GM12878 (cell line): Measurements from ENCODE around the gene TOM1L2. TPM values are rescaled to one million over a fixed set of nuclear protein-coding genes. Genes with fewer than 3 reads are reported as not detected.
A peak's percentile ranks its signal among the peaks of the same experiment; 100 is the strongest.

ENCODE experiments used
- ATAC-seq: fragments of 200-7000 bp; cut with Tn5 transposase; 3 replicates; pipeline ENCODE4 v1.9.1; 2020; ENCODE audit warnings: mild to moderate bottlenecking, moderate library complexity
- BruUV-seq: library from RNA; stranded (reverse); fragments of 400-500 nt; replicated peaks from 2 replicates; lab custom pipeline; 2021; lab: Mats Ljungman, UMichigan
- CTCF ChIA-PET: fragments of 300-600 bp; sonication (Branson Sonifier 250); formaldehyde crosslinking; extraction: SDS; loops from one replicate; lab custom pipeline; 2021; ENCODE audit warnings: inconsistent platforms; lab: Yijun Ruan, JAX
- POLR2A ChIA-PET: fragments of 350-600 bp; formaldehyde crosslinking; extraction: SDS; loops from one replicate; lab custom pipeline; 2021; ENCODE audit warnings: inconsistent platforms; lab: Charles Lee
- RAD21 ChIA-PET: fragments of 300-600 bp; sonication (Branson Sonifier 250); formaldehyde crosslinking; loops from one replicate; lab custom pipeline; 2023; ENCODE audit warnings: antibody characterized with exemption; ENCODE audit not compliant: unreplicated experiment; lab: Charles Lee
- SMC1A ChIA-PET: fragments of 300-600 bp; sonication (Branson Sonifier 250); formaldehyde crosslinking; loops from one replicate; lab custom pipeline; 2023; ENCODE audit not compliant: unreplicated experiment, uncharacterized antibody; lab: Charles Lee
- DNase-seq: peaks from one replicate; pipeline ENCODE4 v3.0.0-alpha.2; 2011; ENCODE audit warnings: low read depth, low spot score
- FAIRE-seq: peaks from 3 replicates; lab custom pipeline; 2011; peaks lifted over from hg19 to GRCh38; lab: Jason Lieb, UNC
- H2AFZ ChIP-seq: 2 replicates; pipeline ENCODE4 v1.6.0; 2011; ENCODE audit warnings: low read depth, low read length, control low read depth; ENCODE audit not compliant: control insufficient read depth
- H3K27ac ChIP-seq: 2 replicates; pipeline ENCODE4 v1.5.1; 2011; ENCODE audit warnings: control low read depth; ENCODE audit not compliant: control insufficient read depth, insufficient read depth
- H3K27me3 ChIP-seq, 2 experiments: replicated peaks in 1 of 2; 2 replicates each; pipeline versions ENCODE4 v1.6.0 to v1.6.1; 2011; ENCODE audit warnings: low read length in 1 of 2; ENCODE audit not compliant: control insufficient read depth in 2 of 2, insufficient read depth in 2 of 2
- H3K36me3 ChIP-seq, 2 experiments: 2 replicates each; pipeline ENCODE4 v1.5.1; 2011; ENCODE audit warnings: low read length in 1 of 2; ENCODE audit not compliant: control insufficient read depth in 2 of 2, insufficient read depth in 2 of 2
- H3K4me1 ChIP-seq: 2 replicates; pipeline ENCODE4 v1.6.1; 2011; ENCODE audit warnings: mild to moderate bottlenecking, low read length, moderate library complexity, mixed read lengths; ENCODE audit not compliant: control insufficient read depth, insufficient read depth
- H3K4me2 ChIP-seq: 2 replicates; pipeline ENCODE4 v1.6.0; 2011; ENCODE audit warnings: control low read depth; ENCODE audit not compliant: control insufficient read depth, insufficient read depth
- H3K4me3 ChIP-seq: fragments of 200-600 bp; sonication (generic); 2 replicates; pipeline ENCODE4 v1.5.1; 2016
- H3K79me2 ChIP-seq: 2 replicates; pipeline ENCODE4 v1.6.0; 2011; ENCODE audit warnings: low read length; ENCODE audit not compliant: control insufficient read depth, insufficient read depth
- H3K9ac ChIP-seq: 2 replicates; pipeline ENCODE4 v1.8.0; 2011; ENCODE audit warnings: low read length, control low read depth, mixed read lengths; ENCODE audit not compliant: control insufficient read depth, insufficient read depth
- H3K9me3 ChIP-seq: replicated peaks from 3 replicates; pipeline ENCODE4 v1.5.1; 2011; ENCODE audit warnings: mild to moderate bottlenecking, low read length; ENCODE audit not compliant: control insufficient read depth, insufficient read depth
- H4K20me1 ChIP-seq: 2 replicates; pipeline ENCODE4 v1.6.0; 2011; ENCODE audit not compliant: control insufficient read depth, insufficient read depth
- SMARCA5 ChIP-seq: fragments of 450-650 bp; IDR thresholded peaks from 2 replicates; pipeline ENCODE4 v1.6.1; 2017; ENCODE audit warnings: mild to moderate bottlenecking
- WRNIP1 ChIP-seq: IDR thresholded peaks from 2 replicates; pipeline ENCODE4 v1.6.1; 2011; ENCODE audit warnings: low read depth, low read length, improper control_type of control experiment, borderline replicate concordance
- WGBS: methylation state at CpG from one replicate; pipeline ENCODE4 v1.1.6; 2016; ENCODE audit warnings: low lambda C conversion rate; ENCODE audit not compliant: insufficient replicate concordance, insufficient coverage; ENCODE audit errors: missing lambda C conversion rate; 5-methylcytosine and 5-hydroxymethylcytosine counted together
- in situ Hi-C: fragments of 300-500 bp; cut with MboI; formaldehyde crosslinking; loops from 9 replicates; pipeline ENCODE4 v1.14.3; 2018; ENCODE audit warnings: mixed read lengths
- intact Hi-C: fragments of 100-400 bp; cut with micrococcal nuclease; formaldehyde crosslinking; loops from one replicate; pipeline ENCODE4 v1.14.2; 2022; ENCODE audit not compliant: unreplicated experiment
- polyA plus RNA-seq, 11 experiments: library from polyadenylated mRNA; depleted of rRNA in 4 of 11; unstranded in 6 of 11; stranded (reverse) in 5 of 11; fragments of >200 nt; fragmentation: Nextera tagmentation in 4 of 11; fragmentation: Illumina TruSeq in 1 of 11; extraction: Ambion mirVana in 4 of 11; extraction: Trizol in 1 of 11; gene quantifications; 1 replicate in 1 of 11; 2 replicates in 10 of 11; pipeline versions ENCODE4 v1.2.1 to v1.2.3, GENCODE V29; 2011 to 2016; ENCODE audit warnings: inconsistent platforms in 2 of 11, missing spikeins in 2 of 11, low read depth in 1 of 11
- total RNA-seq, 4 experiments: library from RNA; depleted of rRNA in 3 of 4; stranded (reverse); fragments of >200 nt in 3 of 4; fragmentation: Illumina TruSeq in 1 of 4; extraction: Trizol in 1 of 4; gene quantifications; 2 replicates each; pipeline versions ENCODE4 v1.2.1 to v1.2.3, GENCODE V29; 2013 to 2021
- TF ChIP-seq, protein P1 (sequence below): fragments of 450-650 bp; IDR thresholded peaks from 2 replicates; pipeline ENCODE4 v1.6.1; 2016; ENCODE audit warnings: mild to moderate bottlenecking, moderate library complexity, borderline replicate concordance
- TF ChIP-seq, protein P2 (sequence below): fragments of 450-650 bp; IDR thresholded peaks from 2 replicates; pipeline ENCODE4 v1.6.1; 2018; ENCODE audit warnings: borderline replicate concordance, mild to moderate bottlenecking; ENCODE audit not compliant: partially characterized antibody

Gene TOM1L2
- total and polyA plus RNA-seq, 10 of the 15 experiments (the other 5 are each of a cell fraction or from before 2014, with no cell fraction given): 0.19 to 19.2 (median 8.1) TPM

DNA sequence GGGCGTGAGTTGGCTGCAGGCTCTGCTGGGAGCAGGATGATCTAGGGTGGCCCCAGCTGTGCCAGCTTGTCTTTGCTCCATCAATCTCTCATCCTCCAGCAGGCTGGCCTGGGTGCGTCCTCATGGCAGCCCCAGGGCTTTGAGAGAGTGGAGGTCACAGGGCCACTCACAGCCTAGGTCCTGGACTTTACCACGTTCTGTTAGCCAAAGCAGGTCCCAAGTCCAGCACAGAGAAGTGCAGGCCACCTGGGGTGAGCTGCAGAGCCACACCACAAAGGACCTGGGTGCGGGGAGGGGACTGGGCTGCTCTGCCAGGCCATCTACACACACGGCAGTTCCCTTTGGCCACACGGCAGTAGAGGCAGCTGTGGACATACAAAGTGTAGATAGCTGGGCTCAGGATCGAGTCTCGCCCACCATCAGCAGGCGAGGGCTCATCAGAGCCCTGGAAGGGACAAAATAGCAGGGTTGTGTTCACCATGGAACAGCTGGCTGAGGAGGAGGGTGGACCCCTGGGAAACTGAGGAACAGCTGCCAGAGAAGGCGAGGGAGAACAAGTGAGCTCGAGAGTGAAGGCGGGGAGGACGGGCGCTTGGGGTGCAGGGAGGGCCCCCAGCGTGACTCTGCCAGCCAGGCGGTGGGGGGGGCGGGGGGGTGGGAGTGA lies 165.5 kb downstream of the TOM1L2 start (continued):
- TF ChIP-seq, protein P1, sequence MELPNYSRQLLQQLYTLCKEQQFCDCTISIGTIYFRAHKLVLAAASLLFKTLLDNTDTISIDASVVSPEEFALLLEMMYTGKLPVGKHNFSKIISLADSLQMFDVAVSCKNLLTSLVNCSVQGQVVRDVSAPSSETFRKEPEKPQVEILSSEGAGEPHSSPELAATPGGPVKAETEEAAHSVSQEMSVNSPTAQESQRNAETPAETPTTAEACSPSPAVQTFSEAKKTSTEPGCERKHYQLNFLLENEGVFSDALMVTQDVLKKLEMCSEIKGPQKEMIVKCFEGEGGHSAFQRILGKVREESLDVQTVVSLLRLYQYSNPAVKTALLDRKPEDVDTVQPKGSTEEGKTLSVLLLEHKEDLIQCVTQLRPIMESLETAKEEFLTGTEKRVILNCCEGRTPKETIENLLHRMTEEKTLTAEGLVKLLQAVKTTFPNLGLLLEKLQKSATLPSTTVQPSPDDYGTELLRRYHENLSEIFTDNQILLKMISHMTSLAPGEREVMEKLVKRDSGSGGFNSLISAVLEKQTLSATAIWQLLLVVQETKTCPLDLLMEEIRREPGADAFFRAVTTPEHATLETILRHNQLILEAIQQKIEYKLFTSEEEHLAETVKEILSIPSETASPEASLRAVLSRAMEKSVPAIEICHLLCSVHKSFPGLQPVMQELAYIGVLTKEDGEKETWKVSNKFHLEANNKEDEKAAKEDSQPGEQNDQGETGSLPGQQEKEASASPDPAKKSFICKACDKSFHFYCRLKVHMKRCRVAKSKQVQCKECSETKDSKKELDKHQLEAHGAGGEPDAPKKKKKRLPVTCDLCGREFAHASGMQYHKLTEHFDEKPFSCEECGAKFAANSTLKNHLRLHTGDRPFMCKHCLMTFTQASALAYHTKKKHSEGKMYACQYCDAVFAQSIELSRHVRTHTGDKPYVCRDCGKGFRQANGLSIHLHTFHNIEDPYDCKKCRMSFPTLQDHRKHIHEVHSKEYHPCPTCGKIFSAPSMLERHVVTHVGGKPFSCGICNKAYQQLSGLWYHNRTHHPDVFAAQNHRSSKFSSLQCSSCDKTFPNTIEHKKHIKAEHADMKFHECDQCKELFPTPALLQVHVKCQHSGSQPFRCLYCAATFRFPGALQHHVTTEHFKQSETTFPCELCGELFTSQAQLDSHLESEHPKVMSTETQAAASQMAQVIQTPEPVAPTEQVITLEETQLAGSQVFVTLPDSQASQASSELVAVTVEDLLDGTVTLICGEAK: no peak

DNA sequence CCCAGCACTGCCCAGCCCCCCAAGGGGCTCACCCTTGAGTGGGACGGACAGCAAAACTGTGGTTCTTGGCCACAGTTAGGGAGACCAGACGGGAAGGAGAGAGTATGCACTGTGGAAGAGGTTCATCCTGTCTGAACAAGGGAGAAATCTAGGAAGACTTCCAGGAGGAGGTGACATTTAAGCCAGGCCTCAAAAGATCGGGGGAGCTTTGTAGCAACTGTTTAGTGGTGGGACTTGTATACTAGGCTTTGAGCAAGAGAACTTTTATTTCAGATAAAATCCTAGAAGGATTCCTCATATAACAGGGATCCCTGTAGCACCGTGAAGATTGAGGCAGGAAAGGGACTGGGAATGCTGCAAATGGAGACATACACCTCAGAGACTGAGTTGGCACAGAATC lies 166.2 kb downstream of the TOM1L2 start:
- H3K9ac ChIP-seq: no peak overlapping the region
- ChIA-PET POLR2A (no interaction called here), SMC1A (no interaction called here), RAD21 (no interaction called here), CTCF (no interaction called here)
- H2AFZ ChIP-seq: no peak overlapping the region
- DNase-seq: no peak
- ATAC-seq: no peak
- TF ChIP-seq, protein P2, sequence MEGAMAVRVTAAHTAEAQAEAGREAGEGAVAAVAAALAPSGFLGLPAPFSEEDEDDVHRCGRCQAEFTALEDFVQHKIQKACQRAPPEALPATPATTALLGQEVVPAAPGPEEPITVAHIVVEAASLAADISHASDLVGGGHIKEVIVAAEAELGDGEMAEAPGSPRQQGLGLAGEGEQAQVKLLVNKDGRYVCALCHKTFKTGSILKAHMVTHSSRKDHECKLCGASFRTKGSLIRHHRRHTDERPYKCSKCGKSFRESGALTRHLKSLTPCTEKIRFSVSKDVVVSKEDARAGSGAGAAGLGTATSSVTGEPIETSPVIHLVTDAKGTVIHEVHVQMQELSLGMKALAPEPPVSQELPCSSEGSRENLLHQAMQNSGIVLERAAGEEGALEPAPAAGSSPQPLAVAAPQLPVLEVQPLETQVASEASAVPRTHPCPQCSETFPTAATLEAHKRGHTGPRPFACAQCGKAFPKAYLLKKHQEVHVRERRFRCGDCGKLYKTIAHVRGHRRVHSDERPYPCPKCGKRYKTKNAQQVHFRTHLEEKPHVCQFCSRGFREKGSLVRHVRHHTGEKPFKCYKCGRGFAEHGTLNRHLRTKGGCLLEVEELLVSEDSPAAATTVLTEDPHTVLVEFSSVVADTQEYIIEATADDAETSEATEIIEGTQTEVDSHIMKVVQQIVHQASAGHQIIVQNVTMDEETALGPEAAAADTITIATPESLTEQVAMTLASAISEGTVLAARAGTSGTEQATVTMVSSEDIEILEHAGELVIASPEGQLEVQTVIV: no peak
- peak; percentile 56; the same call in 1 of the 2 replicates for TF ChIP-seq SMARCA5
- no peak for TF ChIP-seq WRNIP1
- peaks cover 5% of the 10 kb centered on the region; the same call in 1 of the 2 replicates for H4K20me1 ChIP-seq
- peaks cover 7 to 8% of the 10 kb centered on the region in 2 experiments; a peak in 3 of 4 replicates for H3K36me3 ChIP-seq
- no peak overlapping the region for H3K4me2 ChIP-seq
- H3K79me2 ChIP-seq: no peaks in the 10 kb centered on the region
- H3K9me3 ChIP-seq: no peaks in the 10 kb centered on the region
- peaks cover 8% of the 10 kb centered on the region for H3K4me1 ChIP-seq
- intact Hi-C loops (no loop called here), in situ Hi-C loops (loop anchor here (5.0 kb wide), 1 partner anchor 226 kb away; no protein-coding TSS in a partner anchor)
- no peak overlapping the region for H3K27ac ChIP-seq
- FAIRE-seq: no peak
- no TSS peak for BruUV-seq
- 94% methylated on average over 4 of the region's 4 CpGs for WGBS
- H3K4me3 ChIP-seq: no peak overlapping the region
- H3K27me3 ChIP-seq: no peaks in the 10 kb centered on the region
